Bronchial epithelial cell (primary cell): ENCODE measurements around the gene SLC35E3. TPM values are rescaled to one million over a fixed set of nuclear protein-coding genes. Genes with fewer than 3 reads are reported as not detected.

ENCODE experiments used
- DNase-seq: peaks from one replicate; pipeline ENCODE4 v3.0.0-alpha.2; 2010; ENCODE audit warnings: low read depth
- FAIRE-seq: peaks from 2 replicates; lab custom pipeline; 2011; peaks lifted over from hg19 to GRCh38; lab: Jason Lieb, UNC
- H3K27me3 ChIP-seq: 2 replicates; pipeline ENCODE4 v1.5.1; 2011; ENCODE audit warnings: low read length; ENCODE audit not compliant: control insufficient read depth, insufficient read depth
- H3K36me3 ChIP-seq: 2 replicates; pipeline ENCODE4 v1.5.1; 2011; ENCODE audit warnings: low read length; ENCODE audit not compliant: control insufficient read depth, insufficient read depth
- H3K4me3 ChIP-seq: 2 replicates; pipeline ENCODE4 v1.5.1; 2011; ENCODE audit warnings: mild to moderate bottlenecking, low read depth, low read length, control low read depth
- total RNA-seq: library from RNA; depleted of rRNA; stranded (reverse); fragments of >200 nt; gene quantifications from 2 replicates; pipeline ENCODE4 v1.2.1, GENCODE V29; 2014
- TF ChIP-seq, protein P1 (sequence below): IDR thresholded peaks from 2 replicates; pipeline ENCODE4 v1.5.1; 2011; ENCODE audit warnings: mild to moderate bottlenecking, moderate library complexity, low read length, control low read depth, inconsistent platforms; ENCODE audit not compliant: insufficient read depth, severe bottlenecking

SLC35E3 gene
- total RNA-seq, 1 donor from 2014 or later = 3.2 TPM

- peaks cover 23% of the 10 kb centered on the region for H3K36me3 ChIP-seq
- TF ChIP-seq, protein P1, sequence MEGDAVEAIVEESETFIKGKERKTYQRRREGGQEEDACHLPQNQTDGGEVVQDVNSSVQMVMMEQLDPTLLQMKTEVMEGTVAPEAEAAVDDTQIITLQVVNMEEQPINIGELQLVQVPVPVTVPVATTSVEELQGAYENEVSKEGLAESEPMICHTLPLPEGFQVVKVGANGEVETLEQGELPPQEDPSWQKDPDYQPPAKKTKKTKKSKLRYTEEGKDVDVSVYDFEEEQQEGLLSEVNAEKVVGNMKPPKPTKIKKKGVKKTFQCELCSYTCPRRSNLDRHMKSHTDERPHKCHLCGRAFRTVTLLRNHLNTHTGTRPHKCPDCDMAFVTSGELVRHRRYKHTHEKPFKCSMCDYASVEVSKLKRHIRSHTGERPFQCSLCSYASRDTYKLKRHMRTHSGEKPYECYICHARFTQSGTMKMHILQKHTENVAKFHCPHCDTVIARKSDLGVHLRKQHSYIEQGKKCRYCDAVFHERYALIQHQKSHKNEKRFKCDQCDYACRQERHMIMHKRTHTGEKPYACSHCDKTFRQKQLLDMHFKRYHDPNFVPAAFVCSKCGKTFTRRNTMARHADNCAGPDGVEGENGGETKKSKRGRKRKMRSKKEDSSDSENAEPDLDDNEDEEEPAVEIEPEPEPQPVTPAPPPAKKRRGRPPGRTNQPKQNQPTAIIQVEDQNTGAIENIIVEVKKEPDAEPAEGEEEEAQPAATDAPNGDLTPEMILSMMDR = no peak
Measured at GRCh38 chr12:68827895-68828671, 82.1 kb downstream of the SLC35E3 start.

GRCh38 chr12:68828672-68829068 is 82.7 kb downstream of the SLC35E3 start:
- H3K36me3 ChIP-seq = peaks cover 22% of the 10 kb centered on the region
- no peak overlapping the region for H3K4me3 ChIP-seq
- H3K27me3 ChIP-seq = no peaks in the 10 kb centered on the region
- TF ChIP-seq, protein P1 = no peak
- FAIRE-seq (no peak), DNase-seq (no peak)

More at GRCh38 chr12:68827895-68828671, 82.1 kb downstream of the SLC35E3 start:
- FAIRE-seq = no peak
- no peak for DNase-seq
- no peak overlapping the region for H3K4me3 ChIP-seq
- no peaks in the 10 kb centered on the region for H3K27me3 ChIP-seq

Other genes starting within 250 kb of the SLC35E3 start
- 175 and 183 TPM in 2 replicates for gene RAP1B, start 135.3 kb upstream of the SLC35E3 start, total RNA-seq
- gene NUP107, start 59.2 kb upstream of the SLC35E3 start, total RNA-seq = 24.1 and 28.7 TPM in 2 replicates
- 116 and 168 TPM in 2 replicates for gene MDM2, start 62.0 kb downstream of the SLC35E3 start, total RNA-seq
- gene CPM, start 187.0 kb downstream of the SLC35E3 start, total RNA-seq = 7.1 and 28.5 TPM in 2 replicates